ENCODE measurements around the gene PRKCQ. TPM values are rescaled to one million over a fixed set of nuclear protein-coding genes. Genes with fewer than 3 reads are reported as not detected.

PRKCQ gene
- total RNA-seq, 4 donors from 2014 or later: 0.21 to 0.30 TPM; not detected in 2

- H3K4me1 ChIP-seq: no peaks in the 10 kb centered on the region
- peak in 1 of 2 donors; percentile 23 for DNase-seq (ENCODE audit: low spot score in 2 of 2)
- TF ChIP-seq POLR2A (IDR thresholded peaks at IDR 0.05): no peak
- peak in 1 of 2 donors; percentile 41 for TF ChIP-seq EP300 (IDR thresholded peaks at IDR 0.05)
- TF ChIP-seq CTCF (IDR thresholded peaks at IDR 0.05): no peak
- H3K27me3 ChIP-seq: no peaks in the 10 kb centered on the region
- 22 to 26% methylated on average over 5 of the region's 5 CpGs for WGBS, 2 donors
- no peak overlapping the region for H3K4me3 ChIP-seq
- no peak overlapping the region for H3K27ac ChIP-seq
- H3K36me3 ChIP-seq: no peaks in the 10 kb centered on the region
- no peaks in the 10 kb centered on the region for H3K9me3 ChIP-seq
Observed at GRCh38 chr10:6537770-6538169, 42.3 kb downstream of the PRKCQ start.

DNA sequence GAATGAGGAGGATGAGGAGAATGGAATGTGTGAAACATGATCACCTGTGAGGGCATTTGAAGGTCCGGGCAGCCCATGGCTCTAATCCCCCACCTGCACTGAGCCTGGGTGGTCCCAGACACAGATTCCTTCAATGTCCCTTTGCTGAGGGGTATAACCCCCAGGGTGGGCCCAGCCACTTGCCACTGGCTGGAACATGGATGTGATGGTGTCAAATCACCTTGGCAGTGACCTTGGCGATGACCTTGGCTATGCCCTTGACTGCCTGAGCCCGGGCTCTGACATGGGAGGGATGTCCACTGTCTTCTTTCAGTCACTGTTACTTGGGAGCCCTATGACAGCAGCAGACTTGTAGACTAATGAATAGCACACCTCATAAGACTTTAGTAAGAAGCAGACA is 44.0 kb downstream of the PRKCQ start:
- no peak overlapping the region for H3K27ac ChIP-seq
- H3K9me3 ChIP-seq: no peaks in the 10 kb centered on the region
- no peaks in the 10 kb centered on the region for H3K4me1 ChIP-seq
- H3K27me3 ChIP-seq: no peaks in the 10 kb centered on the region
- TF ChIP-seq CTCF (IDR thresholded peaks at IDR 0.05) (no peak), EP300 (IDR thresholded peaks at IDR 0.05) (no peak), POLR2A (IDR thresholded peaks at IDR 0.05) (no peak)
- H3K4me3 ChIP-seq: no peak overlapping the region
- H3K36me3 ChIP-seq: no peaks in the 10 kb centered on the region
- DNase-seq (ENCODE audit: low spot score in 2 of 2): no peak
- 77 to 89% methylated on average over 3 of the region's 3 CpGs for WGBS, 2 donors

DNA sequence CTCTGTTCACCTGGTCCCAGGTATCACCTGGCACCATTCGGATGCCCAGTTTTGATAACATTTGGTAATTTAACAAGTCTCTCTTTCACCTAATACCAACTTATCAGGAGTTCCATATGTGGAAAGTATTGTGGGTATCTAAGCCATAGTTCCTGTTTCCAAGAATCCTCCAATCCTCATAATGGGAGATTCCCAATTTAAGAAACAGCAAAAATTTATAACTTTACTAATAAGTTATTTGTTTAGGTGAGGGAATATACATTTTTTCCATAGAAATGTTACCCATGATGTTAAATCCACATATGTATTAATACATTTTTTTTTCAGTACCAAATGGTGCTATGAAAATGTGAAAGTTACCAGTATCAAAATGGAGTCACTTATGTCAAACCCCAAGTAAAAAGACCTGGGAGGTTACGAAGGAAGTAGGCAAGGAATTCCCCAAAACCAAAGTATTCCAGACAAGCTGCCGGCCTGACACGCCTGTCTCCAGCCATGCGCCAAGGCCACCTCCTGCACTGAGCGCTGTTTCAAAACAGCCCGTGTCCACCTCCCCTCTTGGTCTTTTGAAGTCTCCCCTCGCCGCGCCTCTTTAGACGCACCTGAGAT is 44.8 kb downstream of the PRKCQ start:
- Histone ChIP-seq H3K36me3 (no peaks in the 10 kb centered on the region), H3K27me3 (no peaks in the 10 kb centered on the region), H3K4me1 (no peaks in the 10 kb centered on the region), H3K4me3 (no peak overlapping the region), H3K27ac (no peak overlapping the region), H3K9me3 (no peaks in the 10 kb centered on the region)
- TF ChIP-seq POLR2A (IDR thresholded peaks at IDR 0.05) (no peak), EP300 (IDR thresholded peaks at IDR 0.05) (no peak), CTCF (IDR thresholded peaks at IDR 0.05) (no peak)
- WGBS, 2 donors: 91 to 97% methylated on average over 11 of the region's 11 CpGs
- DNase-seq (ENCODE audit: low spot score in 2 of 2): no peak

- H3K9me3 ChIP-seq: no peaks in the 10 kb centered on the region
- H3K36me3 ChIP-seq: no peaks in the 10 kb centered on the region
- no peaks in the 10 kb centered on the region for H3K27me3 ChIP-seq
- no peak for DNase-seq (ENCODE audit: low spot score in 2 of 2)
- H3K4me3 ChIP-seq: no peak overlapping the region
- no peak overlapping the region for H3K27ac ChIP-seq
- 85 to 88% methylated on average over 5 of the region's 5 CpGs for WGBS, 2 donors
- TF ChIP-seq CTCF (IDR thresholded peaks at IDR 0.05) (no peak), EP300 (IDR thresholded peaks at IDR 0.05) (no peak), POLR2A (IDR thresholded peaks at IDR 0.05) (no peak)
- H3K4me1 ChIP-seq: no peaks in the 10 kb centered on the region
Observed at GRCh38 chr10:6532321-6532720, 47.8 kb downstream of the PRKCQ start.

DNA sequence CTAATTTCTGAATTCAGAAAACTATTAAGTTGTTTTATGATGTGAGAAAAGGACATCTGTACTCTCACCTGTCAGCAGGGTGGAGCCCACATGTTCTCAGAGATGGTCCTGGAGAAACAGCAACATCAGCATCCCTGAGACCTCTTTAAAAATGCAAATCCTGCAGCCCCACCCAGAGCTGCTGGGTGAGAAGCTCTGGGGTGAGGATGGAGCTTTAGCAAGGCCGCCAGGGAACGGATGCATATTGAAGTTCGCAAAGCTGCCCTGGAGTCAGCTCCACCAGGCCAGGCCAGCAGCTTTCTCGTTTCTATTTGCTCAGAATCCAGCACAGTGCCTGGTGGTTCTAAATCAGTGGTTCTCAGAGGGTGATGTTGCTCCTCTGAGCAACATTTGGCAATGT is 49.1 kb downstream of the PRKCQ start:
- Histone ChIP-seq H3K4me1 (no peaks in the 10 kb centered on the region), H3K27me3 (no peaks in the 10 kb centered on the region), H3K9me3 (no peaks in the 10 kb centered on the region), H3K4me3 (no peak overlapping the region), H3K27ac (peak overlapping the region in 1 of 4 donors; percentile 12), H3K36me3 (no peaks in the 10 kb centered on the region)
- 51 to 71% methylated on average over 4 of the region's 4 CpGs for WGBS, 2 donors
- DNase-seq (ENCODE audit: low spot score in 2 of 2): no peak
- TF ChIP-seq EP300 (IDR thresholded peaks at IDR 0.05) (no peak), POLR2A (IDR thresholded peaks at IDR 0.05) (no peak), CTCF (IDR thresholded peaks at IDR 0.05) (no peak)

Data from tibial nerve (tissue), 4 donors.